NCI-H345 (cell line): Measurements from ENCODE around the gene GRK6.
"Not testable (repeated sequence)": the region's sequence is repeated elsewhere in the genome, so short reads cannot be mapped to it uniquely, and the experiment has no call there.

Source experiments
- DNase-seq: peaks from one replicate; lab custom pipeline; 2025; lab: John Stamatoyannopoulos, UW

Gene GRK6

DNA sequence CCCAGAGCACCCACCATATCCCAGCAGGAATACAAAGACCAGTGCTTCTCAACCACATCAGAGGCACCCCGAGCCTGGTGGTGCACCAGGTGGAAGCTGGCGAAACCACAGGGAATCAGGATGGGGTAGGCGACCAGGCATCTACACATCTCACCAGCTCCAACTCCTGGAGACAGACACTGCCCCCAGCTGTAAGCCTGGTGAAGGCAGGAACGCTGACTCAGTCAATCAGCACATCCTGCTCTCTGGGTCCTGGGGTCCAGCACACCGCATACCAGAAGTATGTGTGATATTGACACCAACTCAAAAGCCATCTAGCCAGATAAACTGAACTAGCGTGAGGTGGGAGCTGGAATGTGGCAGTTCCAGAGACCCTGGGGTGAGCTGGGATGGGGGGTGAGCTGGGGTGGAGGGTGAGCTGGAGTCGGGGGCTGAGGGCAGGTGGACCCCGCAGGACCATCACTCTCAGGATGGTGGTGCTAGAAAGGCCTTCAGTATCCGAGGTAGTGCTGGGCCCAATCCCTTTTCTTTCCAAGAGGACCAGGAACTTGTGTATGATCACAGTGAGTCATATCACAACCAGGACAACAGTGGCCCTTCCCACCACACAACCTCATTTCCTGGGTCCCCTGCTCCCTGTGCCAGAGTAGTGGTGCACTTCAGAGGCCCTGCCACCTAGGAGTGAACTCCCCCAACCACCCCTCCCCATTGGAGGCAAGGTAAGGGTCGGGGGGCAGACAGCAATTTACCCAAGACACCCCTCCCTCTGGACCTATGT lies 44.5 kb downstream of the GRK6 start:
- DNase-seq, result no peak

DNA sequence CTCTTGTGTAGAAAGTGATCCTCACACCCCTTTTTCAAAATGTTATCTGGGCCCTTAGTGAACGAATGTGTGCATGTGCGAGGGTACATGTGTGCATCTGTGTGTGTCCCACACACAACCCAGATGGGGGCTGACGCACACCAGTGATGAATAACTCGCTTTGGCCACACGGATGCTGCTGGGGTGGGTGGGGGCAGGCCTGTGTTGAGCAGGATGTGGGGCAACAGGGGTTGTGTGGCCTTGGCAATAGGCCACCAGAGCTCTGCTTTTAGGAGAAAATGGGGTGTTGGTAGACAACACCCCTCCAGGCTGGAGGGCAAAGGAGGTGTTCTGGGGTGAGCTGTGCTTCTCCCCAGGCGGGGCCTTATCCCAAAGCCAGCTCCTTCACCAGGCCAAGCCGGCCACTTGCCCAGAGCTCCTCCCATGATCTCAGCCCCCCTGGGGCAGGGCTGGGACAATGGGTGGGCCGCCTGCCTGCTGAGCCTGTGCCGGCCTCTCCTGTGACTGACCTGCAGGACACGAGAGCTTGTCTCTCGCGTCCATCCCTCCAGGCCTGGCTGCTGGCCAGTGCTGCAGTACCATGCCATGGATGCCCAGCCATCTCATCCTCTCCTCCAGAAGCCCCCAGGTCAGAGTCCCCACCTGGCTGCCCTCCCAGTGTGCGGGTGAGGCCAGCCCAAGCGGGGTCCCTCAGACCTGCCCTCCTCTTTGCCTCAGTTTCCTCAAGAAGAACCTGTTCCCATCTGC lies 45.3 kb downstream of the GRK6 start:
- DNase-seq, result no peak

DNA sequence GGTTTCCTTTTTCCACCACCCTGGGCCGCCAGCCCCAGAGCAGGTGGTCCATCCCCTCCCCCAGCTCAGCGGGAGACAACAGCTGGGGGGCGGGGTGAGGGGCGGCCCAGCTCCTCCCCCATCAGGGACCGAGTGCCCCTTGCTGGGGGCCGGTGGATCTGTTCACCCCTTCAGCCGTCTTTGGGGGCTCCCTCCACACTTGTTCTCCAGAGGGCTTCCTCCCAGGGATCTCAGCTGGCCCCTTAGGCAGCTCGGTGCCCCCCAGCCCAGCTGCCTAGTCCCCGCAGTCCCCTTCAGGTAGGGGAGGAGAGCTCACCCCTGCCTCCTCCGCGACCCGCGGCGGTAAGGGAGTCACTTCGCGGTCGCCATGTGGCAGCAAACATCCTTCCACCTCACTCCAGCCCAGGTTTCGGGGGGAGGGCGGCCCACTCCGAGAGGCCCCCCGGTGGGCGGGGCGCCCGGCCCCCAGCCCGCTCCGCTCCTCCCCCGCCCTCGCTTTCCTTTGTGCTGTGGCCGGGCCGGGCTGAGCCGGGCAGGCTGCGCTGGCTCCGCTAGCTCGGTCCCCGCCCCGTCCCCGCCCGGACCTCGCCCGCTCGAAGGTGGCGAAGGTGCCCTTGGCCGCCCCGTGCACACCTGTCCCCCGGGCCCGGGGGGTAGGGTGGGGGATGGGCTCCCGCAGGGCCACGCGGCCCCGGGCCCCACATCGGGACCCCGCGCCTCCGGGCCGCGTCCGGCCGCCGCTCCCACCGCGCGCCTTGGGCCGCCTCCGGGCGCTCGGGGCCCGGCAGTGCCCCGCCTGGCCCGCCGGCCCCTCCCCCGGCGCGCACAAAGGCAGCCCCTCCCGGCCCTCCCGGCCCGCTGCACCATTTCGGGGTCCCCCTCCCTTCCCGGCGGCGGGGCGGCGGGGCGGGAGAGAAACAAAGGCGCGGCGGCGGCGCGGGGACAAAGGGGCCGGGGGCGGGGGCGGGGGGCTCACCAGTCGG lies 46.3 kb downstream of the GRK6 start:
- DNase-seq, result peak; percentile 57

GRCh38 chr5:177473443-177474001 lies 47.0 kb downstream of the GRK6 start, which contains the start of gene DBN1:
DBN1 (minus strand) TSS chr5:177473634; CDS start chr5:177473521, 113 bp downstream.
- DNase-seq, result peak; percentile 78

DNA sequence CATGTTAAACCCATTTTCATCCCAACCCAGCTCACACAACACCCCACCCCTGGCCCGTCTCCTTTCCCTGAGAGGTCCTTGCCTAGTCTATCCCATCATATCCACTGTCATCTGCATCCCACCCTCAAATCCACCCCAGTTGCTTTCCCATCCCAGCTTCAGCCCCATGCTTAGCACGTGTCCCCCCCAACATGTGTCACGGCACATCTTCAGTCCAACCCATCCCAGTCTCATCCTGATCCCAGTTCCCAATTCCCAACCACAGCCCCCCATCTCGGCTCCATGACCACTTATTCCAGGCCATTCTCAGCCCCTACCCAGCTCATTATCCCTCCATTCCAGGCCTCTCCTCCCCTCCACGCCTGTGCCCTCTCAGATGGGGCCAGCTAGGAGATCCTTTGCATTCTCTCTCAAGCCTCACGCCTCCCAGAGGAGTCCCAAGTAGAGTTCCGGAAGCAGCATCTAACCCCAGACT lies 47.6 kb downstream of the GRK6 start:
- DNase-seq, result no peak

GRCh38 chr5:177474846-177475562 lies 48.5 kb downstream of the GRK6 start:
- no peak for DNase-seq

DNA sequence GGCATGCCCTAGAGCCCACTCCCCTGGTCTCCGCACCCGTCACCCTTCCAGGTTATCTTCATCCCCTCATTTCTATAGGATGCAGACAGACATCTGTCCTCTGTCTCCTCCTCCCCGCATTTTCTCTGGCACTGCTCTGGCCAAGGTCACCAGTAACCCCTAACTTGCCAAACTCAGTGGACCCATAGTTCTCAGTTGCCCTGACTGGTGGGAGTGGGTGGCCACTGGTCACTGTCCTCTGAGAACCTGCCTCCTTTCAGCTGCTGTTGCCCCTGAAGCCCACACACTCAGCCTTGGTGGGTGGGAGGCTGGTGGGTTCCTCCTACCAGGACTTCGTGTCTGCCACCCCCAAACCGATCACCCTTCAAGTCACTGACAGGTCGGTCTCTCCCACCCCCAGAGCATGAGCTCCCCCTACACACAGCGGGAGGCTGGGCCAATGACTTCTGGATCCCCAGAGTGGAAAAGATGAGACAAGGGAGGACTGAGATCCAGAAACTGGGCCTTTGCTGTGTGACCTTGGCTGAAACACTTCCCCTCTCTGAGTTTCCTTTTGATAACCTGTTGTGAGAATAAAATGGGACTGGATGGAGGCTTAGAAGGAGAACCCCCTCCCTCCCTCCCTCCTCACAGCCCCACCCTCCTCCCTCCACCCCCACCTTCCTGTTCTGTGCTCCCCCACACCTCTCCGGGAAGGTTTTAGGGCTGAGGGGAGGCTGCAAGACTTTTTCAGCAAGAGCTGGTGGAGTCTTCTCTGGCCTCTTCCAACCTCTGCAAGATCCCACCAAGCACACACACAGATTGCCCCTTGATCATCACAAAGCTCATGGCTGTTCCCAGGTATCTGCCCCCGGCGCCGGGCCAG lies 49.3 kb downstream of the GRK6 start:
- DNase-seq, result no peak

DNA sequence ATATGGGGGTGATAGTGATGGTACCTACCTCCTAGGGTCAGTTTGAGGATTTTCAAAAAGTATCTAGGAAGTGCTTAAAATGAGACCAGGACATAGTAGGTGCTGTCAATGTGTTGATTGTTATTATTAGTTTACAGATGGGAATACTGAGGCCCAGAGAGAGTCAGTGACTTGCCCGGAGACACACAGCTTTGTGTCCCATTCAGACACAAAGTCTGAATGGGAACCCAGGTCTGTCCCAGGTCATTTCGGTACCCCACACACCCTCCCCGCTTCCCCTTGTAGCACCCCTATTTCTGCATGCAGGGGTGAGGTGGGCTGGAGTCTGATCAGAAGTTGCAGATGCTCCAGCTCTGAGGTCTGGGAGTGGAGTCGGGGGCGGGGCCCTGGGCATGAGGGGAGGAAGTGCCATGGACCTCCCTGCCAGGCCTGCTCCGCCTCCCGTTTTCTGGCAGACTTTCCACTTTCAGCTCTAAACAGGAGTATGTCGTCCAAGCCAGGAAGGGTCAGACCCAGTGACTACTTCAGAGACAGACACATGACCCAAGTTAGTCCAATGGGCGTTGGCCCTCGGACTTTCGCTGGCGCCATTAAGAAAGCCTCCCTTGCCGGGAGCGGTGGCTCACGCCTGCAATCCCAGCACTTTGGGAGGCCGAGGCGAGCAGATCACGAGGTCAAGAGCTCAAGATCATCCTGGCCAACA lies 50.2 kb downstream of the GRK6 start:
- DNase-seq, result no peak

- no peak for DNase-seq
These were observed 51.4 kb downstream of the GRK6 start for GRCh38 chr5:177477701-177478477.

GRCh38 chr5:177478711-177479646 lies 52.5 kb downstream of the GRK6 start:
- no peak for DNase-seq

DNA sequence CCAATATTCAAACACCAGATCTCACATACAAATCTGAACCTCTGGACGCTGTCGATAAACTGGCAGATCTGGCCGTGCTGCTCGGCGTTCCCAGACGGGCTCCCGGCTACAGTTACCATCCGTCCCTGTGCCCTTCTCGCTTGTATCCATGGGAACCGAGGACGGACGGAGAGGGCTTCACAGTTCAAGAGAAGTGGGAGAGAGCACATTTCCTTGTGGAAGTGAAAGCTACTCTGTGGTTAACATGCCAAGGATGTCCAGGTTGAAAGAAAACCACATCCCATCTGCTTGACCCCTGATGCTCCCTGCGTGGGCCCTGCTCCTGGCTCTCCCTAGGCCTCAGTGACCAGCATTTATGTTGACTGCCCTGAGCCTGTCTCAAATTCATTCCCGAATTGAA lies 53.3 kb downstream of the GRK6 start:
- no peak for DNase-seq

- no peak for DNase-seq
These were observed 55.9 kb downstream of the GRK6 start for GRCh38 chr5:177482359-177482795.

DNA sequence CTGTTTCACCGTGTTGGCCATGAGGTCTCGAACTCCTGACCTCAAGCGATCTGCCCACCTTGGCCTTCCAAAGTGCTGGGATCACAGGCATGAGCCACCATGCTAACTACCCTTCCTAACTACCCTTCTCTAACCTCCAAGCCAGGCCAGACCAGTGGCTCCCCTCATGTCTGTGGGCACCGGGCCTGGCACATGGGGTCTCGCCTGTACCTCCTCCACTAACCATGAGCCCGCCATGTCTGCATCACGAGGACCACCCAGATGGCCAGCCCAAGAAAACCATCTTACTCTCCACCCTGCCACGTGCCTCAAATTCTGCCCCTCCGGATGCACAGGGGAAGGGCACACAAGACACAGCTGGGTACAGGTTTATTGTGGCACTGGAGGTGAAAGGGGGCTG lies 56.6 kb downstream of the GRK6 start:
- no peak for DNase-seq

DNA sequence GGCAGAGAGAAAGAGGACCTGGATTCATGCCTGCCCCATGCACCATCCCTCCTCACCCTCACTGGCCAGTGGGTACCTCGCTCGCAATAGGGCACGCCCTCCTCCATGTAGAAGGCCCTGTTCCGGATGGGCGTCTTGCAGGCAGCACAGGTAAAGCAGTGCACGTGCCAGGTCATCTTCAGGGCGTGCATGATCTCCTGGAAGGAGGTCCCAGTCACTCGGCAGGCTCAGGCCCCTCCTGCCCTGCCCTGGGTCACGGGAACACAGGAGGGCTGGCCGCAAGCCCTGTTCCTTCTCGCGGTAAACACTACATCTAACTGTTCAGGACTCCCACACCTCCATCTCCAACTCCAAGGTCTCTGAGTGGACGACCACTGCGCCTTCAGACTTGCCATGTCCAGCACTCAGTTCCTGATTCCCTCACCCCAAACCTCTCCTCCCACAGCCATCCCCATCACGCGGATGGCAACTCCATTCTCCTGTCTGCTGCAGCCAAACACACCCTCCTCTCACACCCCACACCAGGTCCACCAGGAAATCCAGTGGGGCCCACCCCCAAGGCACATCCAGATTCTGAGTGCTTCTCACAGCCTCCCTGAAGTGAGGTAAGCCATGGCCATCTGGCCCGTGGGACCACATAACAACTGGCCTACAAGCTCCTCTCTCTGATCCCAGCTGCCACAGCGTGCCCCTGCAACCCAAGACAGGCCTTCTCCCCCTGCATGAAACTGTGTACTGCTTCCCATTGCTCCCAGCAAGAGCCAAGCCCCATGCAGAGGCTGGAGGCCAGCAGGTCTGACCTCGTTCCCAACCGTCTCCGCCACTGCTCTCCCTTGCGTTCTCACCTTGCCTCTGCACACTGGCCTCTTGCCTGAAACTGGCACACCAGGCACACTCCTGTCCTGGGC lies 57.8 kb downstream of the GRK6 start:
- no peak for DNase-seq

DNA sequence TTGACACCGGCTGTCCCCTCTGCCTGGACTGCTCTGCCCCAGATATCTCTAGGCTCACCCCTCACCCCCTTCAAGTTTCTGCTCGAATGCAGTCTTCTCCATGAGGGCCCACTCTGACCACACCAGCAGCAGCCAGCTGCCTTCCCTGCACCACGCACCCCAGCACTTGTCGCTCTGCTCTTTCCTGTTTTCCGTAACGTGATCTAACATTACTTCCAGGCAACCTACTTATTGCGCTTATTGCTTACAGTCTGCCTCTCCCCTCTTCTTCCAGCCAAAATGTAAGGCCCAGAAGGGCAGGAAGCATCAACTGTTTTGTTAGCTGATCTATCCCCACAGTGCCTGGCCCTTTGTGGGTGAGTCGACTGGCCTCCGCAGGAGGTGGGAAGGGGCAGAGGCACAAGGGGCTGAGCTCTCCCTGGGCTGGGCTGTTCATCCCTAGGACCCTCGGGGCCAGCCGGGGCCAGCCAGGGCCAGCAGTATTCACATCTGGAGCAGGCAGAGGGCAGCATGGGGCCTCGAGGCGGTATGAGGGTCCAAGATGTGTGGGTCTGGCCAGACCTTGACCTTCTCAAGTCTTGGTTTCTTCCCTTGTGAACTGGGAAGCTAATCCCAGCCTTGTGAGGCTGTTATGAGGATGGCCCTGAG lies 58.5 kb downstream of the GRK6 start:
- no peak for DNase-seq

DNA sequence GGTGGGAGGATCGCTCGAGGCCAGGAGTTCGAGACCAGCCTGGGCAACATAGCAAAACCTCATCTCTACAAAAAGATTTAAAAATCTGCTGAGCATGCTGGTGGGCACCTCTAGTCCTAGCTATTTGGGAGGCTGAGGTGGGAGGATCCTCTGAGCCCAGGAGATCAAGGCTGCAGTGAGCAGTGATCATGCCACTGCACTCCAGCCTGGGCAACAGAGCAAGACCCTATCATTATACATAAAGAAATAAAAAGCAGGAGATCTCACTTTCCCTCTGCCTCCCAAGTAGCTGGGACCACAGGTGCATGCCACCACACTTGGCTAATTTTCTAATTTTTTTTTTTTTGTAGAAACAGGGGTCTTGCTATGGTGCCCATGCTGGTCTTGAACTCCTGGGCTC lies 59.3 kb downstream of the GRK6 start:
- DNase-seq, result not testable (repeated sequence)
